ENCODE results near the gene SETD3.

DNA sequence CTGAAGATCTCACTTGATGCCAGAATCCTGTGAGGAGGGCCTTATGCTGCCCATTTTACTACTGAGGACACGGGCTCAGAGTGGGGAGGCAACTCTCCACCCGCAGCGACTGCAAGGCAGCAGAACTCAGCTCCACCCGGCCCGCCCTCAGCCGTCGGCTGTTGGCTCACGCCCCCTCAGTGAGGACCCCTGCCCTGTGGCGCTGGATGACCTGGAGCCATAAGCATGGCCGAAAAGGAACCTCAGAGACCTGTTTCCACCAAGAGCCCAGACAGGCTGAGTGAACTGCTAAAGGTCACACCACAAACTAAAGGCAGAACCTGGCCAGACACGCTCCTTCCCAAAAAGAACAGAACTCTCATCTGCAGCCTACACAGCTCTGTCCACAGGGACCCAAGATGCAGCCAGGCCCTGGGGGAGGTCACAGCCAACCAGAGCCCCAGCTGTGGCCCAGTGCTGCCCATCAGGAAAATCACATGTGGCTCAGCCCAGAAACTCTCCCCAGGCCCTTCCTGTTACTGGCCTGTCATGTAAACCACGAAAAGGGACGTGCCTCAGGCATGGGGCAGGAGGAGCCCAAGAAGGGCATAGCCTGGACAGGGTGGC is 33.4 kb upstream of the SETD3 start:
- TF ChIP-seq POLR2AphosphoS5 (IDR thresholded peaks at IDR 0.05; ENCODE audit: low read depth, low read length) = no peak
- TF ChIP-seq TAF1 (IDR thresholded peaks at IDR 0.05; ENCODE audit: borderline replicate concordance, insufficient read depth, low read length) = no peak

All from PFSK-1 (cell line).